Activated CD8-positive, alpha-beta T cell treated with anti-CD3 and anti-CD28 coated beads, Interleukin-2, amount 10 ng/mL, durations not matched to agents 7 days and 5 days (primary cell): Measurements from ENCODE around the gene BRK1. TPM values are rescaled to one million over a fixed set of nuclear protein-coding genes. Genes with fewer than 3 reads are reported as not detected.
A peak's percentile ranks its signal among the peaks of the same experiment; 100 is the strongest.
"Not testable (repeated sequence)": the region's sequence is repeated elsewhere in the genome, so short reads cannot be mapped to it uniquely, and the experiment has no call there.

Experiments
- ATAC-seq: fragments of 150-1000 bp; cut with Tn5 transposase; one replicate; pipeline ENCODE4 v1.10.0; 2021; ENCODE audit warnings: moderate library complexity
- CTCF ChIA-PET: fragments of 350-600 bp; sonication (Branson Sonifier 250); formaldehyde crosslinking; loops from one replicate; lab custom pipeline; 2021; ENCODE audit warnings: antibody characterized with exemption; lab: Charles Lee
- POLR2A ChIA-PET: fragments of 350-600 bp; sonication (Branson Sonifier 250); formaldehyde crosslinking; loops from one replicate; lab custom pipeline; 2021; ENCODE audit warnings: antibody characterized with exemption; lab: Charles Lee
- DNase-seq: peaks from one replicate; pipeline ENCODE4 v3.0.0-alpha.2; 2020
- H3K27ac Mint-ChIP-seq: one replicate; pipeline ENCODE4 v1.8.0; 2021; ENCODE audit warnings: mild to moderate bottlenecking, mixed read lengths
- H3K27me3 Mint-ChIP-seq: one replicate; pipeline ENCODE4 v1.8.0; 2021; ENCODE audit warnings: low read depth, mixed read lengths
- H3K36me3 Mint-ChIP-seq: one replicate; pipeline ENCODE4 v1.8.0; 2021; ENCODE audit warnings: low read depth, mixed read lengths
- H3K4me1 Mint-ChIP-seq: one replicate; pipeline ENCODE4 v1.8.0; 2021; ENCODE audit warnings: low read depth, mixed read lengths
- H3K4me3 Mint-ChIP-seq: one replicate; pipeline ENCODE4 v1.8.0; 2021; ENCODE audit warnings: mild to moderate bottlenecking, mixed read lengths
- H3K9me3 Mint-ChIP-seq: one replicate; pipeline ENCODE4 v1.8.0; 2022; ENCODE audit warnings: mixed read lengths; ENCODE audit not compliant: insufficient read depth
- total RNA-seq, 2 experiments: library from RNA; stranded (reverse); gene quantifications; one replicate each; pipeline ENCODE4 v1.2.3, GENCODE V29; 2021

The BRK1 gene
- total RNA-seq, 2 experiments from 2014 or later, result 113 to 120 TPM

- Mint-ChIP-seq H3K36me3 (no peaks in the 10 kb centered on the region), H3K27me3 (no peaks in the 10 kb centered on the region), H3K4me1 (no peaks in the 10 kb centered on the region), H3K27ac (no peak within 1 kb of the TSS), H3K4me3 (no peak within 1 kb of the TSS), H3K9me3 (no peaks in the 10 kb centered on the region)
- ATAC-seq (no peak), DNase-seq (no peak)
- ChIA-PET CTCF (no interaction called here), POLR2A (no interaction called here)
Observed at GRCh38 chr3:10108091-10108490, 7.4 kb upstream of the BRK1 start, which contains the start of gene FANCD2OS. Gene FANCD2OS (minus strand): TSS chr3:10108255. CDS start chr3:10104774, 3,481 bp downstream.

GRCh38 chr3:10116138-10116460 is 624 bp downstream of the BRK1 start:
- POLR2A ChIA-PET, result interaction anchor here (0.9 to 1.8 kb wide), 4 partner anchors 11 to 127 kb away, joined by 3 to 6 read pairs (median 4); partner anchors contain the start of gene VHL
- ATAC-seq (no peak), DNase-seq (no peak)
- no peaks in the 10 kb centered on the region for H3K27me3 Mint-ChIP-seq
- H3K9me3 Mint-ChIP-seq, result no peaks in the 10 kb centered on the region
- H3K27ac Mint-ChIP-seq, result peak overlapping the region; percentile 98
- CTCF ChIA-PET, result interaction anchor here (0.9 to 2.0 kb wide), 4 partner anchors 106 to 167 kb away, joined by 3 to 9 read pairs (median 4); no protein-coding TSS in a partner anchor
- H3K4me3 Mint-ChIP-seq, result peak overlapping the region; percentile 93
- H3K4me1 Mint-ChIP-seq, result peaks cover 36% of the 10 kb centered on the region
- H3K36me3 Mint-ChIP-seq, result peaks cover 30% of the 10 kb centered on the region

GRCh38 chr3:10116928-10117327 is 1.5 kb downstream of the BRK1 start:
- CTCF ChIA-PET, result interaction anchor here (0.9 to 2.0 kb wide), 4 partner anchors 106 to 166 kb away, joined by 3 to 9 read pairs (median 4); no protein-coding TSS in a partner anchor
- Mint-ChIP-seq H3K27me3 (no peaks in the 10 kb centered on the region), H3K4me1 (peaks cover 36% of the 10 kb centered on the region), H3K27ac (no peak overlapping the region), H3K9me3 (no peaks in the 10 kb centered on the region), H3K4me3 (peak overlapping the region; percentile 93), H3K36me3 (peaks cover 34% of the 10 kb centered on the region)
- POLR2A ChIA-PET, result interaction anchor here (1.1 to 1.8 kb wide), 2 partner anchors 10 to 126 kb away, joined by 4 read pairs; no protein-coding TSS in a partner anchor
- DNase-seq (no peak), ATAC-seq (no peak)

- POLR2A ChIA-PET, result no interaction called here
- CTCF ChIA-PET, result no interaction called here
- no peak for ATAC-seq
- Mint-ChIP-seq H3K9me3 (no peaks in the 10 kb centered on the region), H3K4me1 (peaks cover 42% of the 10 kb centered on the region), H3K36me3 (peaks cover 47% of the 10 kb centered on the region), H3K4me3 (no peak overlapping the region), H3K27me3 (no peaks in the 10 kb centered on the region), H3K27ac (no peak overlapping the region)
- DNase-seq, result no peak
Observed at GRCh38 chr3:10119376-10119775, 3.9 kb downstream of the BRK1 start.

GRCh38 chr3:10121064-10121463 is 5.6 kb downstream of the BRK1 start:
- ChIA-PET POLR2A (interaction anchor here (0.8 to 1.1 kb wide), 2 partner anchors 21 to 121 kb away, joined by 3 read pairs; partner anchors contain the start of gene VHL), CTCF (interaction anchor here (0.7 kb wide), 1 partner anchor 143 kb away, joined by 3 read pairs; no protein-coding TSS in a partner anchor)
- Mint-ChIP-seq H3K27me3 (no peaks in the 10 kb centered on the region), H3K36me3 (peaks cover 55% of the 10 kb centered on the region), H3K9me3 (no peaks in the 10 kb centered on the region), H3K4me1 (peaks cover 39% of the 10 kb centered on the region), H3K27ac (no peak overlapping the region), H3K4me3 (no peak overlapping the region)
- DNase-seq, result no peak
- ATAC-seq, result no peak

- H3K27ac Mint-ChIP-seq, result no peak overlapping the region
- ChIA-PET POLR2A (interaction anchor here (0.8 kb wide), 1 partner anchor 279 kb away, joined by 3 read pairs; the partner anchor contains the start of gene RPUSD3), CTCF (no interaction called here)
- H3K4me3 Mint-ChIP-seq, result no peak overlapping the region
- peaks cover 30% of the 10 kb centered on the region for H3K4me1 Mint-ChIP-seq
- DNase-seq (no peak), ATAC-seq (no peak)
- H3K36me3 Mint-ChIP-seq, result peaks cover 61% of the 10 kb centered on the region
- H3K9me3 Mint-ChIP-seq, result no peaks in the 10 kb centered on the region
- H3K27me3 Mint-ChIP-seq, result no peaks in the 10 kb centered on the region
Observed at GRCh38 chr3:10122724-10123123, 7.2 kb downstream of the BRK1 start.

GRCh38 chr3:10135872-10136271 is 20.4 kb downstream of the BRK1 start:
- not testable (repeated sequence) for DNase-seq, H3K27ac Mint-ChIP-seq, H3K4me3 Mint-ChIP-seq, ATAC-seq, H3K9me3 Mint-ChIP-seq, H3K36me3 Mint-ChIP-seq, H3K27me3 Mint-ChIP-seq
- peaks cover 15% of the 10 kb centered on the region for H3K4me1 Mint-ChIP-seq
- CTCF ChIA-PET, result interaction anchor here (2.6 kb wide), 1 partner anchor 128 kb away, joined by 9 read pairs; no protein-coding TSS in a partner anchor
- POLR2A ChIA-PET, result interaction anchor here (0.7 kb wide), 1 partner anchor 21 kb away, joined by 3 read pairs; no protein-coding TSS in a partner anchor

GRCh38 chr3:10136426-10137005 is 21.0 kb downstream of the BRK1 start:
- POLR2A ChIA-PET, result interaction anchor here (0.7 kb wide), 1 partner anchor 22 kb away, joined by 3 read pairs; no protein-coding TSS in a partner anchor
- H3K4me3 Mint-ChIP-seq, result no peak overlapping the region

GRCh38 chr3:10137178-10137577 is 21.7 kb downstream of the BRK1 start:
- Mint-ChIP-seq H3K27ac (no peak overlapping the region), H3K4me1 (peaks cover 20% of the 10 kb centered on the region), H3K36me3 (no peaks in the 10 kb centered on the region), H3K4me3 (no peak overlapping the region), H3K9me3 (no peaks in the 10 kb centered on the region), H3K27me3 (no peaks in the 10 kb centered on the region)
- no peak for ATAC-seq
- DNase-seq, result no peak
- POLR2A ChIA-PET, result no interaction called here
- CTCF ChIA-PET, result no interaction called here

More at GRCh38 chr3:10136426-10137005, 21.0 kb downstream of the BRK1 start:
- H3K9me3 Mint-ChIP-seq, result no peaks in the 10 kb centered on the region
- peaks cover 20% of the 10 kb centered on the region for H3K4me1 Mint-ChIP-seq
- DNase-seq (no peak), ATAC-seq (no peak)
- no peaks in the 10 kb centered on the region for H3K36me3 Mint-ChIP-seq
- CTCF ChIA-PET, result interaction anchor here (2.6 kb wide), 1 partner anchor 127 kb away, joined by 9 read pairs; no protein-coding TSS in a partner anchor
- no peak overlapping the region for H3K27ac Mint-ChIP-seq
- no peaks in the 10 kb centered on the region for H3K27me3 Mint-ChIP-seq

- H3K27me3 Mint-ChIP-seq, result no peaks in the 10 kb centered on the region
- ChIA-PET POLR2A (interaction anchor here (0.7 to 1.9 kb wide), 14 partner anchors 10 to 143 kb away, joined by 3 to 7 read pairs (median 4); partner anchors contain the start of genes BRK1 and TATDN2), CTCF (interaction anchor here (0.9 to 1.5 kb wide), 4 partner anchors 20 to 179 kb away, joined by 3 to 5 read pairs (median 3); partner anchors contain the start of gene SEC13)
- H3K4me3 Mint-ChIP-seq, result peak overlapping the region; percentile 87
- ATAC-seq (no peak), DNase-seq (no peak)
- no peaks in the 10 kb centered on the region for H3K9me3 Mint-ChIP-seq
- H3K36me3 Mint-ChIP-seq, result peaks cover 23% of the 10 kb centered on the region
- peaks cover 34% of the 10 kb centered on the region for H3K4me1 Mint-ChIP-seq
- peak overlapping the region; percentile 96 for H3K27ac Mint-ChIP-seq
Observed at GRCh38 chr3:10140996-10141546, 25.6 kb downstream of the BRK1 start.

- Mint-ChIP-seq H3K27me3 (no peaks in the 10 kb centered on the region), H3K27ac (peak overlapping the region; percentile 96), H3K36me3 (peaks cover 29% of the 10 kb centered on the region), H3K9me3 (no peaks in the 10 kb centered on the region), H3K4me1 (peaks cover 41% of the 10 kb centered on the region), H3K4me3 (peak overlapping the region; percentile 87)
- ChIA-PET POLR2A (interaction anchor here (1.1 to 1.9 kb wide), 2 partner anchors 27 to 56 kb away, joined by 3 to 6 read pairs; partner anchors contain the start of gene BRK1), CTCF (interaction anchor here (0.6 to 1.5 kb wide), 3 partner anchors 44 to 997 kb away, joined by 3 to 5 read pairs (median 3); no protein-coding TSS in a partner anchor)
- ATAC-seq (no peak), DNase-seq (peak; percentile 31)
Observed at GRCh38 chr3:10142707-10143560, 27.5 kb downstream of the BRK1 start.
